WTC11 (cell line): ENCODE data around the gene ROBO1.

Experiments used
- CBFB ChIP-seq: sonication (generic); formaldehyde crosslinking; IDR thresholded peaks from 2 replicates; pipeline ENCODE4 v1.8.1; 2022; ENCODE audit warnings: mild to moderate bottlenecking, low read depth, missing genetic modification reagents
- MYBL2 ChIP-seq: sonication (generic); formaldehyde crosslinking; IDR thresholded peaks from 2 replicates; pipeline ENCODE4 v1.8.1; 2023; ENCODE audit warnings: mild to moderate bottlenecking, moderate library complexity, missing genetic modification reagents
- SP1 ChIP-seq: sonication (generic); formaldehyde crosslinking; conservative IDR thresholded peaks from 2 replicates; pipeline ENCODE4 v1.8.1; 2022; ENCODE audit warnings: missing genetic modification reagents
- ZNF121 ChIP-seq: sonication (generic); formaldehyde crosslinking; IDR thresholded peaks from 2 replicates; pipeline ENCODE4 v1.8.0; 2023; ENCODE audit warnings: missing genetic modification reagents
- ZNF232 ChIP-seq: sonication (generic); formaldehyde crosslinking; IDR thresholded peaks from 2 replicates; pipeline ENCODE4 v1.8.0; 2022; ENCODE audit warnings: mild to moderate bottlenecking, missing genetic modification reagents
- TF ChIP-seq, protein P1 (sequence below): fragments of 200-600 bp; IDR thresholded peaks from 2 replicates; pipeline ENCODE4 v1.8.0; 2022; ENCODE audit warnings: antibody characterized with exemption
- TF ChIP-seq, protein P2 (sequence below): sonication (generic); formaldehyde crosslinking; IDR thresholded peaks from 2 replicates; pipeline ENCODE4 v1.8.1; 2022; ENCODE audit warnings: low read depth, missing genetic modification reagents, borderline replicate concordance
- TF ChIP-seq, protein P3 (sequence below): sonication (generic); formaldehyde crosslinking; IDR thresholded peaks from 2 replicates; pipeline ENCODE4 v1.8.0; 2022; ENCODE audit warnings: mild to moderate bottlenecking, missing genetic modification reagents
- TF ChIP-seq, protein P4 (sequence below): sonication (generic); formaldehyde crosslinking; IDR thresholded peaks from 2 replicates; pipeline ENCODE4 v1.8.1; 2022; ENCODE audit warnings: low read depth, mild to moderate bottlenecking, moderate library complexity, missing genetic modification reagents, borderline replicate concordance

DNA sequence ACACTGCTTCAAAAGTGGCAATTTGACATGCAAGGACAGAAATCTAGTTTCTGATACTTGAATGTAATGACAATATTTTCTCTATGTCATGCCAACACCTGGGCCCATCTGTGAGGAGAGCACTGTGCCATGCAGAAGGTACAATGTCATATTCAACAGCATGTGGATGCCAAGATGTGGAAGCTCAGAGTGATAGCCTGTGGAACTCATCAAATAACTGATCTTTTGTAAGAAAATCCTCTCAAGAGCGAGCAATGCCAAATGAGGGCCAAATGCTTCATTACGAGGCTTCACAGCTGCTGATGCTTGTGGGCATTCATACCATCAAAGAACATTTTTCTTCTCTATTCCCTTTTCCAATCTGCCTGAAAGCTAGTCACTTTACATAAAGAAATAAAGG lies 95.1 kb downstream of the ROBO1 start:
- TF ChIP-seq, protein P1, sequence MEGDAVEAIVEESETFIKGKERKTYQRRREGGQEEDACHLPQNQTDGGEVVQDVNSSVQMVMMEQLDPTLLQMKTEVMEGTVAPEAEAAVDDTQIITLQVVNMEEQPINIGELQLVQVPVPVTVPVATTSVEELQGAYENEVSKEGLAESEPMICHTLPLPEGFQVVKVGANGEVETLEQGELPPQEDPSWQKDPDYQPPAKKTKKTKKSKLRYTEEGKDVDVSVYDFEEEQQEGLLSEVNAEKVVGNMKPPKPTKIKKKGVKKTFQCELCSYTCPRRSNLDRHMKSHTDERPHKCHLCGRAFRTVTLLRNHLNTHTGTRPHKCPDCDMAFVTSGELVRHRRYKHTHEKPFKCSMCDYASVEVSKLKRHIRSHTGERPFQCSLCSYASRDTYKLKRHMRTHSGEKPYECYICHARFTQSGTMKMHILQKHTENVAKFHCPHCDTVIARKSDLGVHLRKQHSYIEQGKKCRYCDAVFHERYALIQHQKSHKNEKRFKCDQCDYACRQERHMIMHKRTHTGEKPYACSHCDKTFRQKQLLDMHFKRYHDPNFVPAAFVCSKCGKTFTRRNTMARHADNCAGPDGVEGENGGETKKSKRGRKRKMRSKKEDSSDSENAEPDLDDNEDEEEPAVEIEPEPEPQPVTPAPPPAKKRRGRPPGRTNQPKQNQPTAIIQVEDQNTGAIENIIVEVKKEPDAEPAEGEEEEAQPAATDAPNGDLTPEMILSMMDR, result no peak
- TF ChIP-seq, protein P2, sequence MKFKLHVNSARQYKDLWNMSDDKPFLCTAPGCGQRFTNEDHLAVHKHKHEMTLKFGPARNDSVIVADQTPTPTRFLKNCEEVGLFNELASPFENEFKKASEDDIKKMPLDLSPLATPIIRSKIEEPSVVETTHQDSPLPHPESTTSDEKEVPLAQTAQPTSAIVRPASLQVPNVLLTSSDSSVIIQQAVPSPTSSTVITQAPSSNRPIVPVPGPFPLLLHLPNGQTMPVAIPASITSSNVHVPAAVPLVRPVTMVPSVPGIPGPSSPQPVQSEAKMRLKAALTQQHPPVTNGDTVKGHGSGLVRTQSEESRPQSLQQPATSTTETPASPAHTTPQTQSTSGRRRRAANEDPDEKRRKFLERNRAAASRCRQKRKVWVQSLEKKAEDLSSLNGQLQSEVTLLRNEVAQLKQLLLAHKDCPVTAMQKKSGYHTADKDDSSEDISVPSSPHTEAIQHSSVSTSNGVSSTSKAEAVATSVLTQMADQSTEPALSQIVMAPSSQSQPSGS (CRISPR knock-in tag), result no peak
- TF ChIP-seq ZNF121 (CRISPR knock-in tag) (no peak), ZNF232 (CRISPR knock-in tag) (no peak), MYBL2 (CRISPR knock-in tag) (no peak), CBFB (CRISPR knock-in tag) (no peak), SP1 (no peak)
- TF ChIP-seq, protein P3, sequence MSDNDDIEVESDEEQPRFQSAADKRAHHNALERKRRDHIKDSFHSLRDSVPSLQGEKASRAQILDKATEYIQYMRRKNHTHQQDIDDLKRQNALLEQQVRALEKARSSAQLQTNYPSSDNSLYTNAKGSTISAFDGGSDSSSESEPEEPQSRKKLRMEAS (CRISPR knock-in tag), result no peak
- TF ChIP-seq, protein P4, sequence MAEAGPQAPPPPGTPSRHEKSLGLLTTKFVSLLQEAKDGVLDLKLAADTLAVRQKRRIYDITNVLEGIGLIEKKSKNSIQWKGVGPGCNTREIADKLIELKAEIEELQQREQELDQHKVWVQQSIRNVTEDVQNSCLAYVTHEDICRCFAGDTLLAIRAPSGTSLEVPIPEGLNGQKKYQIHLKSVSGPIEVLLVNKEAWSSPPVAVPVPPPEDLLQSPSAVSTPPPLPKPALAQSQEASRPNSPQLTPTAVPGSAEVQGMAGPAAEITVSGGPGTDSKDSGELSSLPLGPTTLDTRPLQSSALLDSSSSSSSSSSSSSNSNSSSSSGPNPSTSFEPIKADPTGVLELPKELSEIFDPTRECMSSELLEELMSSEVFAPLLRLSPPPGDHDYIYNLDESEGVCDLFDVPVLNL (CRISPR knock-in tag), result no peak
